ENCODE results near the gene MREG.

The MREG gene

DNA sequence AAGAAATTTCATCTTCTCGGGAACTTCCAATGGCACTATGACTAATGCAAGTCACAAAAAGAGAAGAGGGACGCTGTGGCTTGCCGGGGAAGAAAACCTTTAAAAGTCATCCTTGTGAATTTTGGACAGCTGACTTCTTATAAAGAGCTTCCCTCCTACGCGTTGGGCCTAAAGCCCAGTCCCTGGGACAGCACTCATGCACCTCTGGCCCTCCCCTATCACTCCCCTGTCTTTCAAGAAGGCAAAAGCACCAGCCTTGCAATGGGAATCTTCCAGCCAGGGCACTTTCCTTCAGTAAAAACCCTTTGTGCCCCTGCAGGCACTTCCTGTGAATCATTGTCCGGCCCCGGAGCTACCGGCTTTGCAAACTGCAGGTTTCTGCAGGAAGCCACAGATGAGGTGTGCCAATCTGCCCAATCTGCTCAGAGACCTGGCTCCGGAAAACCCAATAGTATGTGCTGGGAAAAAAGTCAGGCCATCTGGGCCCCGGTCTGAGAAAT, 7.1 kb downstream of the MREG start:
- in situ Hi-C loops (cut with MboI; ENCODE audit: low pct_unique_long_range_greater_than_20kb, low sequenced_read_pairs, unreplicated experiment), result no loop called here
- DNase-seq (ENCODE audit: low spot score), result no peak
- TF ChIP-seq, protein P1, sequence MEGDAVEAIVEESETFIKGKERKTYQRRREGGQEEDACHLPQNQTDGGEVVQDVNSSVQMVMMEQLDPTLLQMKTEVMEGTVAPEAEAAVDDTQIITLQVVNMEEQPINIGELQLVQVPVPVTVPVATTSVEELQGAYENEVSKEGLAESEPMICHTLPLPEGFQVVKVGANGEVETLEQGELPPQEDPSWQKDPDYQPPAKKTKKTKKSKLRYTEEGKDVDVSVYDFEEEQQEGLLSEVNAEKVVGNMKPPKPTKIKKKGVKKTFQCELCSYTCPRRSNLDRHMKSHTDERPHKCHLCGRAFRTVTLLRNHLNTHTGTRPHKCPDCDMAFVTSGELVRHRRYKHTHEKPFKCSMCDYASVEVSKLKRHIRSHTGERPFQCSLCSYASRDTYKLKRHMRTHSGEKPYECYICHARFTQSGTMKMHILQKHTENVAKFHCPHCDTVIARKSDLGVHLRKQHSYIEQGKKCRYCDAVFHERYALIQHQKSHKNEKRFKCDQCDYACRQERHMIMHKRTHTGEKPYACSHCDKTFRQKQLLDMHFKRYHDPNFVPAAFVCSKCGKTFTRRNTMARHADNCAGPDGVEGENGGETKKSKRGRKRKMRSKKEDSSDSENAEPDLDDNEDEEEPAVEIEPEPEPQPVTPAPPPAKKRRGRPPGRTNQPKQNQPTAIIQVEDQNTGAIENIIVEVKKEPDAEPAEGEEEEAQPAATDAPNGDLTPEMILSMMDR (IDR thresholded peaks at IDR 0.05; ENCODE audit: extremely low read depth, insufficient read depth, missing control alignments), result no peak

DNA sequence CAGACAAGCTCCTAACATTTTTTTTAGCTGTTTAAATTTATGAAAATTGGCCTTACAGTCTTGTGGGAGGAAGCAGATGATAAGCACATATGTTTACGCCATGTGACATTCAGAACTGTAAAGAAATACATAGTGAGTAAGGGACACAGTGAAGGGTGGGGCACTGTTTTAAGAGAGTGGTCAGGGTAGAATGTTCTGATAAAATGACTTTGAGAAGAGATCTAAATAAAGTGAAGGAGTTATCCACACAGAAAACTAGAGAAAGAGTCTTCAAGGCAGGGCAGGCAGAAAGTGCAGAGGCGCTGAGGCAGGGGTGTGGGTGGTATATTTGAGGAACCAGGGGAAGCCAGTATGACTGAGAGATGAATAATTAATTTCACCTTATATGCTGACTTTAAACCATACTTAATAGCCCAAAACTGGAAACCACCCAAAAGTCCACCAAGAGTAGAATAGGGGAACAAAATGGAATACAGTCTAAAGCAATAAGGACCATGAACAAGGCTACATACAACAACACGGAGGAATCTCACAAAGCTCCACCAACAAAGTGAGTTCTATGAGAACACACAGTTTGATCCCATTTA, 8.6 kb downstream of the MREG start:
- in situ Hi-C loops (cut with MboI; ENCODE audit: low pct_unique_long_range_greater_than_20kb, low sequenced_read_pairs, unreplicated experiment), result no loop called here
- TF ChIP-seq, protein P1 (IDR thresholded peaks at IDR 0.05; ENCODE audit: extremely low read depth, insufficient read depth, missing control alignments), result no peak
- no peak for DNase-seq (ENCODE audit: low spot score)

DNA sequence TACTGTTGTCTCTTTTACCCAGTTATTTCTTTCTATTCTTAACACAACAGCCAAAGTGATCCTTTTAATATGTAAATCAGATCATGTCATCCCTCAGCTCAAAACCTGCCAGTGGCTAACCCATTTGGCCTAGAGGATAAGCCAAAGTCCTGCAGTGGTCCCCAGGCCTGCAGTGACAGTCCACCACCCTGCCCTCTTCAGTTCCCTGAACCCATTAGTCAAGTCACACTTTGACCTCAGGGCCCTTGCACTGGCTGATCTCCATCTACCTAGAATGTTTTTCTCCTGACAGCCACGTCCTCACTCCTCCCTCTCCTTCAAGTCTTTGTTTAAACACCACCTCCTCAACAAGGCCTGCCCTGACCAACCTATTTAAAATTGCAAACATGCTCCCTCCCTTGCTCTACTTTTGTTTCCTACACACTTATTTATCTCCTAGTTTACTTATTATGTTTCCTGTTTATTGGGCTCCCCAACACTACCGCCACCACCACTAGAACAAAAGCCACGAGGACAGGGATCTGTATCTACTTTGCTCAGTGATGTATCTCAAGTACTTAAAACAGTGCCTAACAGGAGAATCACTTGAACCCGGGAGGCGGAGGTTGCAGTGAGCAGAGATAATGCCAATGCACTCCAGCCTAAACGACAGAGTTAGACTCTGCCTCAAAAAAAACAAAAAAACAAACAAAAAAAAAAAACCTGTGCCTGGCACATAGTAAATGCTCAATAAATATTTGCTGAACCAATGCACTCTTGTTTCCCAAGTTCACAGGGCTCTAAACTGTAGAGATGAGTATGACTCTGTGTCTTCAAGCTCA, 9.3 kb downstream of the MREG start:
- in situ Hi-C loops (cut with MboI; ENCODE audit: low pct_unique_long_range_greater_than_20kb, low sequenced_read_pairs, unreplicated experiment), result no loop called here
- no peak for DNase-seq (ENCODE audit: low spot score)
- TF ChIP-seq, protein P1 (IDR thresholded peaks at IDR 0.05; ENCODE audit: extremely low read depth, insufficient read depth, missing control alignments), result no peak

DNA sequence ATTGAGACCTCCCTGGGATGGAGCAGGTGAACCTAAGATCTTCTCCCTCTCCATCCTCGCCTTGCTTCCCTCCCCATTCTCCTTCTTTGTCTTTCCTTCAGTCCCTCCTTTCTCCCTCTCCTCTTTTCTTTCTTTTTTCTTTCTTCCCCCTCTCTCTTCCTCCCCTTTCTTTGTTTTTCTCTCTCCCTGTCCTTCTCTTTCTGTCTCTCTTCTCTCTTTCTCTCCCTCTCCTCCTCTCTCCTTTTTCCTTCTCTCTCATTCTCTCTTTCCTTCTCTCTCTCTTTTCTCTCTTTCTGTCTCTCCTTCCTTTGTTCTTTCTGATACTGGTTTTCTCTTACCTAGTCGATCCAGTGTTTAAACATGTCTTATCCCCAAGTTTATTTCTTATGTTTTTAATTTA, 10.7 kb downstream of the MREG start:
- in situ Hi-C loops (cut with MboI; ENCODE audit: low pct_unique_long_range_greater_than_20kb, low sequenced_read_pairs, unreplicated experiment), result no loop called here
- DNase-seq (ENCODE audit: low spot score), result no peak
- TF ChIP-seq, protein P1 (IDR thresholded peaks at IDR 0.05; ENCODE audit: extremely low read depth, insufficient read depth, missing control alignments), result no peak

DNA sequence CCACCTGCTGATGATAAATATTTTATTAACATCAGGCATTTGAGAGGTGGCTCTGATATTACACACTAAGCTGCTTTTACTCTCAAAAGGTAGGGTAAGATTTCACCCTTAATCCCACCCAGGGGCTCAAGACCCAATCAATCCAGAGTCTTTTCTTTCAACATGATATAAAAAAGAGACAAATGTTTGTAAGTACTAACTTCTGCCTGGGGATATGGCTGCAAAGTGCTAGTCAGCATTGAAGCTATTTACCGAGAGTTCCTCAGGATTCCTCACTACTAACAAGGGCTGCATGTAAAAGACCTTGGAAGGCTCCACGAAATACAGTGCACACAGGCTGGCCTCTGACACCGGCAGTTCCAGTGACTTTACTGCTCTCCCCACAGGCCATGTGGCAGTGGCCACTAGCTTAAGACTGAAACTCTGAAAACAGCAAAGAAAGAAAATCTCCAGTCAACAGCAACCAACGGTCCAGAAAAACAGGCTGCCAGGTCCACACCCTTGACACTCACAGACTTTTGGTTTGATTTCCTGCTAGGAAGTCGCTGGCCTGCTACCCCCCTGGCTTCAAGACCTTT, 11.2 kb downstream of the MREG start:
- DNase-seq (ENCODE audit: low spot score), result no peak
- in situ Hi-C loops (cut with MboI; ENCODE audit: low pct_unique_long_range_greater_than_20kb, low sequenced_read_pairs, unreplicated experiment), result no loop called here
- TF ChIP-seq, protein P1 (IDR thresholded peaks at IDR 0.05; ENCODE audit: extremely low read depth, insufficient read depth, missing control alignments), result no peak

DNA sequence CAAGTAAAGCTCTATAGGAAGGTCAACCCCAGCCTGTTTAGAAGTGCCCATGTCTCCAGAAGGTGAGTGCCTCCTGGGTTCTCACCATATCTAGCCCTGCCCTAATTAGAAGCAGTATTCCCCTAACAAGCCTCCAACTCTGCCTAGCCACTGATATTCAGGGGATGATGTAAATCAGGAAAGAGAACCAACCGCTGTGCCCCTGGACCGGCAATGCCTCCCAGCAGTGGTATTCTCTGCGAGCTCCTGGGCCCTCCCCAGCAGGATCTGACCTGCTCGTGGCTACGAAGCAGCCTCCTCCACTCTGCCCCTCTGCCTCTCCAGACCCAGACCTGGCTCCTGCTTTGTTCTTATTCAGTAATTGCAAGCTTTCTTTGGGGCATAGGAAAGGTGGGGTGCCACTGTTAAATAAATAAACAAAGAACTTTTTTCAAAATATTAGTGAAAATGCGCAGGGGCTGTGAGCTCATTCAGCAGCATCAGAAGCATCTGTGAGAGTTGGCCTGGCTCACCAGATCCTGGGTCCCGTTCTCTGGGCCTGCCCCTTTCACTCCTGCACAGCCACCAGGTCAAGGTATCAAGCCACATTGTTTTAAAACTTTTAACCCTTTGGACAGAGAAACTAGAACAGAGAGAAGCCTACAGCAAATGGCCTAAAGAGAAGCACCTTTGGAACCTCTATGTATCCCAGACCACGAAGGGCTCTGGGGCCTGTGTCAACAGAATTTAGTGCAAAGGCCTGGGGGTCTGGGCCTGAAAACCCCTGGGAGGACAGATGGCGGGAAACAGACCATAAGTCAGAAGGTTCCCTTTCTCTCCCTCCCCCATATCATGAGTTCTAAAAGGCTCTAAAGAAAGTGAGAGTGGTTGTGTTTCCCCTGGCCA, 11.9 kb downstream of the MREG start:
- in situ Hi-C loops (cut with MboI; ENCODE audit: low pct_unique_long_range_greater_than_20kb, low sequenced_read_pairs, unreplicated experiment), result no loop called here

More for the DNA sequence above, 11.9 kb downstream of the MREG start:
- TF ChIP-seq, protein P1 (IDR thresholded peaks at IDR 0.05; ENCODE audit: extremely low read depth, insufficient read depth, missing control alignments), result no peak
- DNase-seq (ENCODE audit: low spot score), result no peak
